A673 (cell line): ENCODE data around the gene ZSWIM5. TPM values are rescaled to one million over a fixed set of nuclear protein-coding genes. Genes with fewer than 3 reads are reported as not detected.

Experiments
- BruUV-seq: library from RNA; stranded (reverse); fragments of 400-500 nt; replicated peaks from 2 replicates; lab custom pipeline; 2021; lab: Mats Ljungman, UMichigan
- CTCF ChIA-PET: fragments of 300-600 bp; sonication (Branson Sonifier 250); formaldehyde crosslinking; loops from one replicate; lab custom pipeline; 2022; ENCODE audit warnings: antibody characterized with exemption; lab: Charles Lee
- POLR2A ChIA-PET: fragments of 300-600 bp; sonication (Branson Sonifier 250); formaldehyde crosslinking; loops from one replicate; lab custom pipeline; 2022; ENCODE audit warnings: antibody characterized with exemption; ENCODE audit not compliant: low non-redundant PET; lab: Charles Lee
- DNase-seq: peaks from one replicate; pipeline ENCODE4 v3.0.0-alpha.2; 2015; ENCODE audit warnings: low spot score
- H3K27ac ChIP-seq: fragments of 200-600 bp; sonication (generic); 2 replicates; pipeline ENCODE4 v1.5.1; 2016; ENCODE audit warnings: mixed run types, low read depth, mild to moderate bottlenecking, mixed read lengths, antibody characterized with exemption, low read length; ENCODE audit not compliant: poor library complexity, severe bottlenecking
- H3K27me3 ChIP-seq: fragments of 200-600 bp; sonication (generic); replicated peaks from 2 replicates; pipeline ENCODE4 v1.6.1; 2017; ENCODE audit warnings: mixed run types, low read depth, mild to moderate bottlenecking, mixed read lengths, antibody characterized with exemption, low read length; ENCODE audit not compliant: insufficient read depth, poor library complexity
- H3K36me3 ChIP-seq: fragments of 200-600 bp; sonication (generic); 2 replicates; pipeline ENCODE4 v1.6.1; 2016; ENCODE audit warnings: mixed run types, mild to moderate bottlenecking, mixed read lengths, antibody characterized with exemption, low read length; ENCODE audit not compliant: insufficient read depth, poor library complexity, severe bottlenecking
- H3K4me1 ChIP-seq: fragments of 200-600 bp; sonication (generic); 2 replicates; pipeline ENCODE4 v1.6.1; 2017; ENCODE audit warnings: mixed run types, mild to moderate bottlenecking, mixed read lengths, antibody characterized with exemption, low read length; ENCODE audit not compliant: insufficient read depth, poor library complexity, severe bottlenecking
- H3K4me3 ChIP-seq: fragments of 200-600 bp; sonication (generic); 2 replicates; pipeline ENCODE4 v1.5.1; 2016; ENCODE audit warnings: low read depth, mixed run types, mild to moderate bottlenecking, mixed read lengths, low read length; ENCODE audit not compliant: poor library complexity, severe bottlenecking
- H3K9me3 ChIP-seq: fragments of 200-600 bp; sonication (generic); 2 replicates; pipeline ENCODE4 v1.6.1; 2016; ENCODE audit warnings: mixed run types, low read depth, mild to moderate bottlenecking, mixed read lengths, antibody characterized with exemption, low read length; ENCODE audit not compliant: poor library complexity, severe bottlenecking
- EZH2 ChIP-seq: fragments of 200-600 bp; sonication (generic); IDR thresholded peaks from 2 replicates; pipeline ENCODE4 v1.6.1; 2017; ENCODE audit warnings: borderline replicate concordance, low read depth, mild to moderate bottlenecking, mixed read lengths, antibody characterized with exemption, low read length; ENCODE audit not compliant: poor library complexity, severe bottlenecking
- intact Hi-C: fragments of 100-400 bp; cut with micrococcal nuclease; formaldehyde crosslinking; loops from one replicate; pipeline ENCODE4 v1.10.0; 2022; ENCODE audit not compliant: unreplicated experiment
- total RNA-seq: library from RNA; stranded (reverse); gene quantifications from 2 replicates; pipeline ENCODE4 v1.2.3, GENCODE V29; 2021
- TF ChIP-seq, protein P1 (sequence below): fragments of 300-800, 200-600 bp; sonication (generic); conservative IDR thresholded peaks from 2 replicates; pipeline ENCODE4 v1.5.1; 2017; ENCODE audit warnings: low read depth, mild to moderate bottlenecking, antibody characterized with exemption, low read length, moderate library complexity, mixed read lengths

Gene ZSWIM5
- total RNA-seq, 1 experiment from 2014 or later: 0.67 TPM

- peaks cover 8% of the 10 kb centered on the region for H3K27me3 ChIP-seq
- intact Hi-C loops: no loop called here
- H3K4me1 ChIP-seq: no peaks in the 10 kb centered on the region
- H3K4me3 ChIP-seq: no peak overlapping the region
- BruUV-seq: no TSS peak
- H3K27ac ChIP-seq: no peak overlapping the region
- no peak for TF ChIP-seq EZH2
- ChIA-PET CTCF (no interaction called here), POLR2A (no interaction called here)
- no peak for DNase-seq
- no peaks in the 10 kb centered on the region for H3K9me3 ChIP-seq
- H3K36me3 ChIP-seq: no peaks in the 10 kb centered on the region
Measured at GRCh38 chr1:45057542-45057941, 148.9 kb downstream of the ZSWIM5 start.

GRCh38 chr1:45051005-45051772 is 155.2 kb downstream of the ZSWIM5 start:
- DNase-seq: no peak
- H3K27ac ChIP-seq: no peak overlapping the region
- H3K9me3 ChIP-seq: no peaks in the 10 kb centered on the region
- H3K4me1 ChIP-seq: no peaks in the 10 kb centered on the region
- intact Hi-C loops: no loop called here
- H3K4me3 ChIP-seq: no peak overlapping the region
- H3K36me3 ChIP-seq: no peaks in the 10 kb centered on the region
- no TSS peak for BruUV-seq
- no peak for TF ChIP-seq EZH2
- TF ChIP-seq, protein P1, sequence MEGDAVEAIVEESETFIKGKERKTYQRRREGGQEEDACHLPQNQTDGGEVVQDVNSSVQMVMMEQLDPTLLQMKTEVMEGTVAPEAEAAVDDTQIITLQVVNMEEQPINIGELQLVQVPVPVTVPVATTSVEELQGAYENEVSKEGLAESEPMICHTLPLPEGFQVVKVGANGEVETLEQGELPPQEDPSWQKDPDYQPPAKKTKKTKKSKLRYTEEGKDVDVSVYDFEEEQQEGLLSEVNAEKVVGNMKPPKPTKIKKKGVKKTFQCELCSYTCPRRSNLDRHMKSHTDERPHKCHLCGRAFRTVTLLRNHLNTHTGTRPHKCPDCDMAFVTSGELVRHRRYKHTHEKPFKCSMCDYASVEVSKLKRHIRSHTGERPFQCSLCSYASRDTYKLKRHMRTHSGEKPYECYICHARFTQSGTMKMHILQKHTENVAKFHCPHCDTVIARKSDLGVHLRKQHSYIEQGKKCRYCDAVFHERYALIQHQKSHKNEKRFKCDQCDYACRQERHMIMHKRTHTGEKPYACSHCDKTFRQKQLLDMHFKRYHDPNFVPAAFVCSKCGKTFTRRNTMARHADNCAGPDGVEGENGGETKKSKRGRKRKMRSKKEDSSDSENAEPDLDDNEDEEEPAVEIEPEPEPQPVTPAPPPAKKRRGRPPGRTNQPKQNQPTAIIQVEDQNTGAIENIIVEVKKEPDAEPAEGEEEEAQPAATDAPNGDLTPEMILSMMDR: no peak
- ChIA-PET POLR2A (no interaction called here), CTCF (no interaction called here)
- H3K27me3 ChIP-seq: no peaks in the 10 kb centered on the region

- intact Hi-C loops: no loop called here
- ChIA-PET CTCF (no interaction called here), POLR2A (no interaction called here)
- H3K9me3 ChIP-seq: no peaks in the 10 kb centered on the region
- H3K27me3 ChIP-seq: no peaks in the 10 kb centered on the region
- DNase-seq: no peak
- H3K4me1 ChIP-seq: no peaks in the 10 kb centered on the region
- no peaks in the 10 kb centered on the region for H3K36me3 ChIP-seq
- BruUV-seq: no TSS peak
- no peak for TF ChIP-seq EZH2
- TF ChIP-seq, protein P1: no peak
- H3K4me3 ChIP-seq: no peak overlapping the region
- no peak overlapping the region for H3K27ac ChIP-seq
Measured at GRCh38 chr1:45047032-45047431, 159.4 kb downstream of the ZSWIM5 start.
